ENCODE measurements around the gene SNRK.

Gene SNRK, protein sequence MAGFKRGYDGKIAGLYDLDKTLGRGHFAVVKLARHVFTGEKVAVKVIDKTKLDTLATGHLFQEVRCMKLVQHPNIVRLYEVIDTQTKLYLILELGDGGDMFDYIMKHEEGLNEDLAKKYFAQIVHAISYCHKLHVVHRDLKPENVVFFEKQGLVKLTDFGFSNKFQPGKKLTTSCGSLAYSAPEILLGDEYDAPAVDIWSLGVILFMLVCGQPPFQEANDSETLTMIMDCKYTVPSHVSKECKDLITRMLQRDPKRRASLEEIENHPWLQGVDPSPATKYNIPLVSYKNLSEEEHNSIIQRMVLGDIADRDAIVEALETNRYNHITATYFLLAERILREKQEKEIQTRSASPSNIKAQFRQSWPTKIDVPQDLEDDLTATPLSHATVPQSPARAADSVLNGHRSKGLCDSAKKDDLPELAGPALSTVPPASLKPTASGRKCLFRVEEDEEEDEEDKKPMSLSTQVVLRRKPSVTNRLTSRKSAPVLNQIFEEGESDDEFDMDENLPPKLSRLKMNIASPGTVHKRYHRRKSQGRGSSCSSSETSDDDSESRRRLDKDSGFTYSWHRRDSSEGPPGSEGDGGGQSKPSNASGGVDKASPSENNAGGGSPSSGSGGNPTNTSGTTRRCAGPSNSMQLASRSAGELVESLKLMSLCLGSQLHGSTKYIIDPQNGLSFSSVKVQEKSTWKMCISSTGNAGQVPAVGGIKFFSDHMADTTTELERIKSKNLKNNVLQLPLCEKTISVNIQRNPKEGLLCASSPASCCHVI

DNA sequence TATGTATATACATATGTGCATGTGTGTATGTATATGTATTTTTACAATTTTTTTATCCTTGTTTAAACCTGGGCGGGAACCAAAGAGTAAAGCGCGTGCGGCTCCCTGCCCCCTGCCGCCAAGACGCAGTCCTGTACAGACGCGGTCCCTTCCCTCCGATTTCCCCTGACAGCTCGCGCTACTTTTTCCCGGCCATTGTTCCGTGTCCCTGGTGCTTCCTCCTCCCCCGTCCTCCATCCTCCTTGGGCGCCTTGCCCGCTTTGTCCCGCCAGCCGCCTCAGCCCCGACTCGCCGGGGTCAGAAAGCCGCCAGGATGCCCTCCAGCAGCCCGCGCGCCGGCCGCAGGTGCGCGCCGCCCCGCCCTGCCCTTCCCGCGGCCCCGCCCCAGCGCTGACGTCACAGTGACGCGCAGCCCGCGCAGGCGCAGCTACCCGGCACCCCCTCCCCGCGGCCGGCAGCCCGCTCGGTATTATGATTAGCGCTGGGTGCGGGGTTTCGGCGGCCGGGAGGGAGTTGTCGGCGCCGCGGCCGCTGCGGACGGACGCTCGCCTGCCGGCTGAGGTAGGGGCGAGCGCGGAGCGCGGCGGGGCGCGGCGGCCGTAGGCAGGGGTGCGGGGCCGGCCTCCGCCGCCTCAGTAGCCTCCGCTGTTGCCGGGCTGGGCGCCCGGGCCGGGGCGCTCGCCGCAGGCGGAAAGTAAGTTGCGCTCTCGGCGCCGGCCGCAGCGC, at the start of gene SNRK:
TSS of gene SNRK (plus strand) at position 426 of the 726 bp plus-strand sequence. CDS start 16,664 bp downstream, outside the sequence.
- FAIRE-seq (no peak), DNase-seq (ENCODE audit: low spot score) (peak; percentile 39)

DNA sequence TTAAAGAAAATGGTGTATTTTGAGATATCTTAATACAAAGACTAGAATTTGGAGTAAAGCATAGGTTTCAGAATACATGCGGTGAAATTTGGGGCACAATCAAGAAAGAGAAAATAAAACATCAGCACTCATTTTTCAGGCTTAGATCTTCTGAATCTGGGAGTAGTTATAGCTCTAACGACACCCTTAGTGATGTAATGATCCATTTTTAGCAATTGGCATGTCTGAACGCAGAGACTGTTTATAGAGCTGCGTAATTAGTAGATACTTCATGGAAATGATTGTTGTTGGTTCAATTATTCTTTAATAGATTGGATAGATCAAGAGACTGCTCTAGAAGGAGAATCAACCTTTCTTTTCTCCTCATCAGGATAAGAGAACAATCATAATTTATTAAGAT, 47.5 kb upstream of the SNRK start:
- no peak for DNase-seq (ENCODE audit: low spot score)
- FAIRE-seq = no peak

GRCh38 chr3:43239755-43240154, 46.6 kb upstream of the SNRK start:
- FAIRE-seq (no peak), DNase-seq (ENCODE audit: low spot score) (no peak)

DNA sequence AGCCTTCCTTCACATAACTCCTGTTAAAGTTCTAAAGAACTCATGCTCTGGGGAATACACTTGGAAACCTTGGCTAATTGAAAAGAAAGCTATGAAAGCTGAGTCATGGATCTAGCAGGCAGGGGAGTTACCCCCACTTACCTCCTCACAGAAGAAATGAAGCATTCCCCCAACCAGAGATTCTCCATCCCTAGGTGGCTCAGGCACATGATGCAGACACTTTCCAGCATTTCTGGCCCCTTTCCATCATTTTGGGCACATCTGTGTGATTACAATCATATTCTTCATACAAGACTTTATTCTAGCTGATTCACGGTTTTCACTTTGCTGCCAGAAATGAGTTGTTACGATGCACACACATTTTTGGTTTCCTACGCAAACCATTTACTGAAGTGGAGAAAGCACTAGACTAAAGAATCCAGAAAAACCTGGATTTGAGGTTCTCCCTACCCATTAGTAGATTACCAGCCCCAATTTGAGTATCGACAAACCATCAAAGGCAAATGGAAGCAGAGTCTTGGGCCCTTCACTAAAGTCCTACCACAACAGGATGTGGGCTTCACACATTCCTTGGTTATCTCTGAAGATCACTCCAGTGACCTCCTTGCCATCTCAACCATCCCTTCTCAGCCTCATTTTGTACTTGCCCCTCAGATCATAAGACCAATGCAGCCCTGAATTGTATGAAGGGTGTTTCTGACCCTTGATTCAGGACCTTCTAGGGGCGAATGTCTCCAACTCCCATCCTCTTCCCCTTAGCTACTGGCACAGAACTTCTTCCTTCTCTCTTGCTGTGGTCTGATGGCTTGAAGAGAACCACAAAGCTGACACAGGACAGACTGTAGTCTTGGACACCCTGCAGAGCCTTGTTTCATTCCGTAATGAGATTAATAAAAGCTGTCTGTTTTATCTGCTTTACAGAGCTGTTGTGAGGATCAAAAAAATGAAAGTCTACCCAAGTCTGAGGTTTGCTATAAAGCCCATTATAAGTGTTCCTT, 42.5 kb upstream of the SNRK start:
- DNase-seq (ENCODE audit: low spot score) (no peak), FAIRE-seq (no peak)

DNA sequence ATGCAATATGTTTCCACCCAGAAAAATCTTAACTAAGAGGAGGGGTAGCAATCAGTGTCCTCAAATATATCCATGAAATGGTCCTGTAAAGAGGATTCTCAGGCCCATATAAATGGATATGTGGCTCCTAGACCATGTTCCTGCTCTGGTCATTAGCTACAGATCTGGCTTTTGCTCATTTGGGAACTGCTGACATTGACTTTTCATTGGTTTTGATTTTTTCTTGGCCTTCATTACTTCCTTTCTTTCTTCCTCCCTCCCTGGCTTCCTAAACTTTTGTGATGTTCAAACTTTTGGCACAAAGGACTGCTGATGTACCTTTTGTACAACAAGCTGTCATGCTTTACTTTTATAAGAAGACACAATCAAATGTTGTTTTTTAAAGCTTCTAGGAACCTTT, 41.6 kb upstream of the SNRK start:
- FAIRE-seq = no peak
- DNase-seq (ENCODE audit: low spot score) = no peak

- DNase-seq (ENCODE audit: low spot score) (no peak), FAIRE-seq (no peak)
These were observed 39.4 kb upstream of the SNRK start for GRCh38 chr3:43246976-43247375.

DNA sequence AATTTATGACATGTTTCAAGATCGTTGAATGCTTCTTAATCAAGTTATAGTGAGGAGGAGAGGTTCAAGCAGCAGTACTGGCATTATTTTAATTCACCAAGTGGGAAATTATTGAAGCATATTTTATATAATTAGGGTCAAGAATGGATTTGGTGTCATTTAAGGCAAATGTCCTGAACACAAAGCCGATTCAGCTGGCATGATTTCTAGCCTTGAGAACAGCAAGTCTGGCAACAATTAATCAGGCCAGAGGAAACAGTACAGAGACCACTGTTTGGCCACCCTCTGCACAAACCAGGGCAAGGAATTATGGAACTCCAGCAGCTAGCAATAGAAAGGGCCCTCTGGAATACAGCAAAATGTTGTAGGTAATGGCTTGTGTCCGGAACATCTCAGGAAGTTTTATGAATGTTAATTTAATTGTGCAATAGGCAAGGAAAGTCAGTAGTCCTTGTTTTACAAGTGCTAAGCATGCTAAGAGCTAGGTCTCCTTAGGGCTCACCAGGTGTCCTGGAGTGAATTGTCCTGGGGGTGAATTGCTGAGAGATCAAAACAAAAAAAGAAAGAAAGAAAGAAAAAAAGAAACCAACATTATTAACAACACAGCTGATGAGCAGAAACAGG, 38.7 kb upstream of the SNRK start:
- DNase-seq (ENCODE audit: low spot score) = no peak
- FAIRE-seq = no peak

DNA sequence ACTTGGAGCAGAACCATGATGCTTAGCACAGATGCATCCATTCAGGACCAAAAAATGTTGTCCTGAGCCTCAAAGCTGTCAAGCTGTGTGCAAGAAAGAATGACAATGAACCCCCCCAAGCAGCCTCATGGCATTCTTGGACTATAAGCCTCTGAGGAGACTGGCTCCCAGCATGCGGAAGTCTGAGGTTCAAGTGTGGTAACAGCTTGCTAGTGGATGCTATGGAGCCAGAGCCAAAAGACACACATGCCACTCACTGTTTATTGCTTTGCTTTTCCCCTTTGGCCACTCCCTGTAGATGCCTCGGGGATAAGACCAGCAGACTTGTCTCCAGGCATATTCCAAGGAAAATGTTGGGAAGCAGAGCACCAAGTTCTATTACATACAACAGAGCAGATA, 38.2 kb upstream of the SNRK start:
- FAIRE-seq (no peak), DNase-seq (ENCODE audit: low spot score) (no peak)

DNA sequence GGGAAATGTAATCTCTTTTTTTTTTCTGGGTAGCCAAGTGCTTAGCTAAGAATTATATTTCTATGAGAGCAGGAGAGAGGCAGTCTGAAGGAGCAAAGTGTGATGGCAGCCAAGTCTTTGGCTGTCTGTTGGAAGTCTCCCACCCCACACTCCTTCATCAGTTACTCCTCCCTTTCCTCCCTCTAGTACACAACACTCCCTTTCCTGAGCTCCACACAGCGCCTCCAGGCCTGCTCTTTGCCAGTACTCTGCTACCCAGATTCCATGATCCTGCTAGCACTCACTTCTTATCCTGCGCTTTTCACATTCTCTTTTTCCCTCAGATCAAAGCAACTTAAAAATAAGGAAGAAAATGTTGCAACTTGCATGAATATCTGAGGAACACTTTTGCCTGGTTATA, 37.4 kb upstream of the SNRK start:
- no peak for DNase-seq (ENCODE audit: low spot score)
- FAIRE-seq = no peak

DNA sequence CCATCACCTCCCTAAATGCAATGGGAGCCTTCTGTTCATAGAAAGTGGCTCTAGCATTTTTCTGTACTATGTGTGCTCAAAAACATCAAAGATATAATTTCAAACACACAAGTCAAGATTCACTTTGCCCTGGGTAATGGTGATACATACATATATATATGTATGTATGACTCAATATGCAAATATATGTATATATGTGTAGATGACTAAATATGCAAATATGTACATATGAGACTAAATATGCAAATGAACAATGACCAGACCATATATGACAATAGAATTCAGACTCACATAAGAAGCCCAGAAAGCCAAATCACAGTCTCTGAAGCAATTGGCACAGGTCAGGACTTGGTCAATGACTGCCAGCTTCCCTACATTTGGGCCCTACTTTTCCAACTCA, 36.9 kb upstream of the SNRK start:
- FAIRE-seq = no peak

DNA sequence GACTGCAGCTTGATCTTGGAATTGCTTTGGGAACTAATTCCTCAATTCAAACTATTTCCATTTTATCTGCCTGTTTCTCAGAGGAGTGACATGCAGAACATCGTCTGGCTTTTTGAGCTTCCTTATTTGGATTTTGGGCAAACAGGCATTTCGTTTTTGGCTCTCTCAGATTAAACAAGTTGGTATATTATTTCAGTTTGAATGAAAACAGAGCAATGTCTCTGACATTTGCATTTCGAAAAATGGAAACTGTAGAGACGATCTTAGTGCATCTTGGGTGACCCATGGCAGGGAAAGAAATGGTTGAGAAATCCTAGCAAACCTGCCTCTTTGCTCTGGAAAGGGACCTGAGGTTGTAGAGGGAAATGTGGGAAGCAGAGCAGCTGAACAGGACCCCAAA, 33.0 kb upstream of the SNRK start:
- FAIRE-seq (no peak), DNase-seq (ENCODE audit: low spot score) (no peak)

More for the DNA sequence above, 36.9 kb upstream of the SNRK start:
- no peak for DNase-seq (ENCODE audit: low spot score)

DNA sequence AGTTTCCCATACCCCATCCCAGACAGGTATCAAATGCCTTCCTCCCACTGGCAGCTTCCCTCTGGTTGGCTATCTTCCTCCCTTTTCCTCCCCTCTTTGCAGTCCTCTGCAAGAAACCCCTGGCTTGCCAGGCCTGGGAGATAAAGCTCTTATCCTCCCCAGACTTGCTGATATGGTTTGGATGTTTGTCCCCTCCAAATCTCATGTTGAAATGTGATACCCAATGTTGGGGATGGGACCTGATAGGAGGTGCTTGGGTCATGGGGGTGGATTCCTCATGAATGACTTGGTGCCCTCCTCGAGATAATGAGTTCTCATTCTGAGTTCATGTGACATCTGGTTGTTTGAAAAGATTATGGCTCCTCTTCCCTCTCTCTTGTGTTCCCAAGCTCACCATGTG, 32.2 kb upstream of the SNRK start:
- DNase-seq (ENCODE audit: low spot score) (no peak), FAIRE-seq (no peak)

DNA sequence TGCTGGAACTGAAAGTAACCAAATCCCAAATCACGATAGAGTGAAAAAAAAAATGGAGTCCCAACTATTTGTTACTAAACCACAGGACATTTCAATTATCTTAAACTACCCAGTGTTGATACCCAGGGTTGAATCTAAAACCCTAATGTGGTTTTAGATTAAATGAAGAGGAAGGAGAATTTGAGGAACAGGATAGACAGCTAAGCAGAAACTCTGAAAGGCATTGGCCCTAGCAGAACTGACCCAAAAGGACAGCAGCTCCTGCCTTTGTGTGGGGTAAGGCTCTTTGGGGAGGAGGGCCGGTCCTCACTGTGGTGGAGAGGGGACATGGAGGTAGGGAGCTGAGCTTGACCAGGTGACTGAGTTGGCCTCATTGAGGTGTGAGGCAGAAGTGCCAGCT, 30.7 kb upstream of the SNRK start:
- FAIRE-seq (no peak), DNase-seq (ENCODE audit: low spot score) (no peak)

GRCh38 chr3:43256714-43257461, 29.5 kb upstream of the SNRK start:
- FAIRE-seq = no peak
- no peak for DNase-seq (ENCODE audit: low spot score)

DNA sequence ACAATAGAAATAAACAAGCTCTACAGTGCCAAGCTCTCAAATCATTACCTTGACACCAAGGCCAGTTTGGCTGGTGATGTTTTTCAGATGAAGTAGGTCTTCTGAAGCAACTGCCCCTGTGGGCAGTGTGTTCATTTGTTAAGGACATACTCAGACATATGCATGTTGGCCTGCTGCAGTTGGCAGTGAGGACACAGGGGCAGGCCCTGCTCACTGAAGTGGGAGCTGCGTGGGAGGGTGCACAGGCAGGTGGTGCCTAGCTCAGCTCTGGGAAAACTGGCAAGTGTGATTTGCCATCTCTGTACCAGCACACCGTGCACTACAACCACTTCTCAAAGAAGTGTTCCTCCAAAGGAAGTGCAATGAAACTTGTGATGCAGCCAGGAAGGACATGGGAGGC, 28.5 kb upstream of the SNRK start:
- DNase-seq (ENCODE audit: low spot score) = no peak

GRCh38 chr3:43259626-43260025, 26.7 kb upstream of the SNRK start:
- no peak for FAIRE-seq
- DNase-seq (ENCODE audit: low spot score) = no peak

More for the DNA sequence above, 28.5 kb upstream of the SNRK start:
- no peak for FAIRE-seq

GRCh38 chr3:43260412-43260811, 25.9 kb upstream of the SNRK start:
- no peak for FAIRE-seq
- DNase-seq (ENCODE audit: low spot score) = no peak

GRCh38 chr3:43262194-43262593, 24.1 kb upstream of the SNRK start:
- DNase-seq (ENCODE audit: low spot score) = no peak
- FAIRE-seq = no peak

- FAIRE-seq = no peak
- no peak for DNase-seq (ENCODE audit: low spot score)
These were observed 19.9 kb upstream of the SNRK start for GRCh38 chr3:43266451-43266850.

DNA sequence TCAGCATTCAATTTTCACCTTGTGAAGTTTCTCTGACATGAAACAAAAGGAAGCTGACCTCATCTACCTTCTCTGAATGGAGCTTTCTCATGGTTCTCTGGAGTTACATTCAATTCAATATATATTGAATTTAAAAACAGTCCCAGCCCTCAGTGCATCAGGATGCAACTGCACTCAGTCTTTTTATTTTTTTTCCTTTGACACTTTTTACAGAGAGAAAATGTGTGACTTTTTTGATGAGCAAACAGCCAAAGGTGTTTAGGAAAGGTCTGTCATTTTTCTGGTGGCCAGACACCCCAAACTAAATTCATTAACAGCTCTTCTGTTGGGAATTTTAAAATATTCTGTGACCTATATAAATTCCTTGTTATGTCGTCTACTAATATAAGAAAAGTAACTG, 19.3 kb upstream of the SNRK start:
- FAIRE-seq (no peak), DNase-seq (ENCODE audit: low spot score) (no peak)

All from RCC 7860 (cell line).